ENCODE data around the gene GLRX3. TPM values are rescaled to one million over a fixed set of nuclear protein-coding genes. Genes with fewer than 3 reads are reported as not detected.

GLRX3 gene
- total and polyA plus RNA-seq, 2 of the 13 experiments (the other 11 are each of a cell fraction or from before 2014, with no cell fraction given) = 91.4 to 135 TPM

DNA sequence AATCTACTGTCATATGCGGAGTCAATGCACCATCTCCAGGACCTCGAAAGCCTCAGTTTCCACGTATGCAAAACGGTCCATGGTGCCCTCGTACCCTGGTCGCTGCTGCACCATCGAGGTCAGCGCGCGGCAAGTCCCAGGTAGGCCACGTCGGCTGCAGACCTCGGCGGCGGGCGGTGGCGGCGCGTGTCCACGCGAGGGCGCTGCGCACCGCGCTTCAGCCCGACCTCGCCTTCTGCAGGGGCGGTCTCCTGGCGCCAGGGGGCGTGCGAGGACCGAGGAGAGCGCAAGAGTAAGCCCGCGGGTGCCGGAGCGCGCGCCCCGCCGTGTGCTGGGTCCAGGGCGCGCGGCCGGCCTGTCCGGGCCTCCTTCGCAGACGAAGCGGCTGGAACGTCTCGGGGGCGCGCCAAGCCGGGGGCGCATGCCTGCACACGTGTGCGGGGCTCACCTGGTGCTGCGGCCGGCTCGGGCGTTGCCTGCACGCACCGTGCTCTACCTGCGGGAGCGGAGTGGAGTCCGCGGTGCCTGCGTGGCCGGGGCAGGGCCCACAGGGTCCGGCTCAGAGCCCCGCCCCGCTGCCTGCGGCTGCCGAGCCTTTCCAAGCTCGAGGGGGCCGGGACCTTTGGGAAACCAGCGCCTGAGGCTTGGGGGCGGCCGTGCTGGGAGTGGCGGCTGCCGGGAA lies 54.0 kb downstream of the GLRX3 start (continued):
- TF ChIP-seq, protein P1, sequence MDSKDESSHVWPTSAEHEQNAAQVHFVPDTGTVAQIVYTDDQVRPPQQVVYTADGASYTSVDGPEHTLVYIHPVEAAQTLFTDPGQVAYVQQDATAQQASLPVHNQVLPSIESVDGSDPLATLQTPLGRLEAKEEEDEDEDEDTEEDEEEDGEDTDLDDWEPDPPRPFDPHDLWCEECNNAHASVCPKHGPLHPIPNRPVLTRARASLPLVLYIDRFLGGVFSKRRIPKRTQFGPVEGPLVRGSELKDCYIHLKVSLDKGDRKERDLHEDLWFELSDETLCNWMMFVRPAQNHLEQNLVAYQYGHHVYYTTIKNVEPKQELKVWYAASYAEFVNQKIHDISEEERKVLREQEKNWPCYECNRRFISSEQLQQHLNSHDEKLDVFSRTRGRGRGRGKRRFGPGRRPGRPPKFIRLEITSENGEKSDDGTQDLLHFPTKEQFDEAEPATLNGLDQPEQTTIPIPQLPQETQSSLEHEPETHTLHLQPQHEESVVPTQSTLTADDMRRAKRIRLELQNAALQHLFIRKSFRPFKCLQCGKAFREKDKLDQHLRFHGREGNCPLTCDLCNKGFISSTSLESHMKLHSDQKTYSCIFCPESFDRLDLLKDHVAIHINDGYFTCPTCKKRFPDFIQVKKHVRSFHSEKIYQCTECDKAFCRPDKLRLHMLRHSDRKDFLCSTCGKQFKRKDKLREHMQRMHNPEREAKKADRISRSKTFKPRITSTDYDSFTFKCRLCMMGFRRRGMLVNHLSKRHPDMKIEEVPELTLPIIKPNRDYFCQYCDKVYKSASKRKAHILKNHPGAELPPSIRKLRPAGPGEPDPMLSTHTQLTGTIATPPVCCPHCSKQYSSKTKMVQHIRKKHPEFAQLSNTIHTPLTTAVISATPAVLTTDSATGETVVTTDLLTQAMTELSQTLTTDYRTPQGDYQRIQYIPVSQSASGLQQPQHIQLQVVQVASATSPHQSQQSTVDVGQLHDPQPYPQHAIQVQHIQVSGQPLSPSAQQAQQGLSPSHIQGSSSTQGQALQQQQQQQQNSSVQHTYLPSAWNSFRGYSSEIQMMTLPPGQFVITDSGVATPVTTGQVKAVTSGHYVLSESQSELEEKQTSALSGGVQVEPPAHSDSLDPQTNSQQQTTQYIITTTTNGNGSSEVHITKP (CRISPR knock-in tag; IDR thresholded peaks at IDR 0.05; ENCODE audit: low read depth) = no peak
- TF ChIP-seq GABPA (IDR thresholded peaks at IDR 0.05; ENCODE audit: low read depth, low read length) (no peak), GABPA (CRISPR knock-in tag; IDR thresholded peaks at IDR 0.05; ENCODE audit: low read depth) (no peak), ZNF12 (CRISPR knock-in tag; IDR thresholded peaks at IDR 0.05) (no peak), ZNF121 (CRISPR knock-in tag; IDR thresholded peaks at IDR 0.05) (peak; percentile 40; the same call in 1 of the 2 replicates), PPARG (CRISPR knock-in tag; conservative IDR thresholded peaks at IDR 0.05) (no peak), SSRP1 (CRISPR knock-in tag; IDR thresholded peaks at IDR 0.05) (no peak; the same call in 1 of the 2 replicates), SMARCE1 (IDR thresholded peaks at IDR 0.05; ENCODE audit: borderline replicate concordance) (no peak), CBX2 (IDR thresholded peaks at IDR 0.05; ENCODE audit: low read depth, low read length) (no peak), CBX2 (CRISPR knock-in tag; IDR thresholded peaks at IDR 0.05; ENCODE audit: low read depth) (no peak), ZNF879 (CRISPR knock-in tag; IDR thresholded peaks at IDR 0.05) (no peak), ELF4 (CRISPR knock-in tag; IDR thresholded peaks at IDR 0.05; ENCODE audit: borderline replicate concordance) (no peak), NFYB (CRISPR knock-in tag; IDR thresholded peaks at IDR 0.05) (no peak), KDM4B (CRISPR knock-in tag; IDR thresholded peaks at IDR 0.05) (no peak), ZSCAN9 (CRISPR knock-in tag; IDR thresholded peaks at IDR 0.05; ENCODE audit: borderline replicate concordance) (no peak), AKAP8 (CRISPR knock-in tag; IDR thresholded peaks at IDR 0.05) (peak; percentile 100), KLF11 (CRISPR knock-in tag; IDR thresholded peaks at IDR 0.05) (no peak), KLF13 (CRISPR knock-in tag; IDR thresholded peaks at IDR 0.05) (no peak), MBD4 (IDR thresholded peaks at IDR 0.05; ENCODE audit: borderline replicate concordance, low read length) (no peak), PRMT3 (CRISPR knock-in tag; IDR thresholded peaks at IDR 0.05; ENCODE audit: borderline replicate concordance, low read depth) (no peak)
- TF ChIP-seq, protein P2, sequence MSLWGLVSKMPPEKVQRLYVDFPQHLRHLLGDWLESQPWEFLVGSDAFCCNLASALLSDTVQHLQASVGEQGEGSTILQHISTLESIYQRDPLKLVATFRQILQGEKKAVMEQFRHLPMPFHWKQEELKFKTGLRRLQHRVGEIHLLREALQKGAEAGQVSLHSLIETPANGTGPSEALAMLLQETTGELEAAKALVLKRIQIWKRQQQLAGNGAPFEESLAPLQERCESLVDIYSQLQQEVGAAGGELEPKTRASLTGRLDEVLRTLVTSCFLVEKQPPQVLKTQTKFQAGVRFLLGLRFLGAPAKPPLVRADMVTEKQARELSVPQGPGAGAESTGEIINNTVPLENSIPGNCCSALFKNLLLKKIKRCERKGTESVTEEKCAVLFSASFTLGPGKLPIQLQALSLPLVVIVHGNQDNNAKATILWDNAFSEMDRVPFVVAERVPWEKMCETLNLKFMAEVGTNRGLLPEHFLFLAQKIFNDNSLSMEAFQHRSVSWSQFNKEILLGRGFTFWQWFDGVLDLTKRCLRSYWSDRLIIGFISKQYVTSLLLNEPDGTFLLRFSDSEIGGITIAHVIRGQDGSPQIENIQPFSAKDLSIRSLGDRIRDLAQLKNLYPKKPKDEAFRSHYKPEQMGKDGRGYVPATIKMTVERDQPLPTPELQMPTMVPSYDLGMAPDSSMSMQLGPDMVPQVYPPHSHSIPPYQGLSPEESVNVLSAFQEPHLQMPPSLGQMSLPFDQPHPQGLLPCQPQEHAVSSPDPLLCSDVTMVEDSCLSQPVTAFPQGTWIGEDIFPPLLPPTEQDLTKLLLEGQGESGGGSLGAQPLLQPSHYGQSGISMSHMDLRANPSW (CRISPR knock-in tag; IDR thresholded peaks at IDR 0.05; ENCODE audit: borderline replicate concordance) = no peak
- TF ChIP-seq, protein P3, sequence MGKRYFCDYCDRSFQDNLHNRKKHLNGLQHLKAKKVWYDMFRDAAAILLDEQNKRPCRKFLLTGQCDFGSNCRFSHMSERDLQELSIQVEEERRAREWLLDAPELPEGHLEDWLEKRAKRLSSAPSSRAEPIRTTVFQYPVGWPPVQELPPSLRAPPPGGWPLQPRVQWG (CRISPR knock-in tag; IDR thresholded peaks at IDR 0.05; ENCODE audit: borderline replicate concordance, low read depth) = no peak
- TF ChIP-seq, protein P4, sequence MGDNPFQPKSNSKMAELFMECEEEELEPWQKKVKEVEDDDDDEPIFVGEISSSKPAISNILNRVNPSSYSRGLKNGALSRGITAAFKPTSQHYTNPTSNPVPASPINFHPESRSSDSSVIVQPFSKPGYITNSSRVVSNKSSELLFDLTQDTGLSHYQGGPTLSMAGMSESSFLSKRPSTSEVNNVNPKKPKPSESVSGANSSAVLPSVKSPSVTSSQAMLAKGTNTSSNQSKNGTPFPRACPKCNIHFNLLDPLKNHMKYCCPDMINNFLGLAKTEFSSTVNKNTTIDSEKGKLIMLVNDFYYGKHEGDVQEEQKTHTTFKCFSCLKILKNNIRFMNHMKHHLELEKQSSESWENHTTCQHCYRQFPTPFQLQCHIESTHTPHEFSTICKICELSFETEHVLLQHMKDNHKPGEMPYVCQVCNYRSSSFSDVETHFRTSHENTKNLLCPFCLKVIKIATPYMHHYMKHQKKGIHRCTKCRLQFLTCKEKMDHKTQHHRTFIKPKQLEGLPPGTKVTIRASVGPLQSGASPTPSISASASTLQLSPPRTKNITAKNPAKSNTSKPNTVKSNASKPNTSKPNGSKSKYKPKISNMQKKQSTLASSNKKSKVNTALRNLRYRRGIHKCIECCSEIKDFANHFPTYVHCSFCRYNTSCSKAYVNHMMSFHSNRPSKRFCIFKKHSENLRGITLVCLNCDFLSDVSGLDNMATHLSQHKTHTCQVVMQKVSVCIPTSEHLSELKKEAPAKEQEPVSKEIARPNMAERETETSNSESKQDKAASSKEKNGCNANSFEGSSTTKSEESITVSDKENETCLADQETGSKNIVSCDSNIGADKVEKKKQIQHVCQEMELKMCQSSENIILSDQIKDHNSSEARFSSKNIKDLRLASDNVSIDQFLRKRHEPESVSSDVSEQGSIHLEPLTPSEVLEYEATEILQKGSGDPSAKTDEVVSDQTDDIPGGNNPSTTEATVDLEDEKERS (CRISPR knock-in tag; IDR thresholded peaks at IDR 0.05) = no peak

Measured in HepG2 (cell line).